Measurements from ENCODE around the gene TPTE.
"Not testable (repeated sequence)": the region's sequence is repeated elsewhere in the genome, so short reads cannot be mapped to it uniquely, and the experiment has no call there.

Gene TPTE

DNA sequence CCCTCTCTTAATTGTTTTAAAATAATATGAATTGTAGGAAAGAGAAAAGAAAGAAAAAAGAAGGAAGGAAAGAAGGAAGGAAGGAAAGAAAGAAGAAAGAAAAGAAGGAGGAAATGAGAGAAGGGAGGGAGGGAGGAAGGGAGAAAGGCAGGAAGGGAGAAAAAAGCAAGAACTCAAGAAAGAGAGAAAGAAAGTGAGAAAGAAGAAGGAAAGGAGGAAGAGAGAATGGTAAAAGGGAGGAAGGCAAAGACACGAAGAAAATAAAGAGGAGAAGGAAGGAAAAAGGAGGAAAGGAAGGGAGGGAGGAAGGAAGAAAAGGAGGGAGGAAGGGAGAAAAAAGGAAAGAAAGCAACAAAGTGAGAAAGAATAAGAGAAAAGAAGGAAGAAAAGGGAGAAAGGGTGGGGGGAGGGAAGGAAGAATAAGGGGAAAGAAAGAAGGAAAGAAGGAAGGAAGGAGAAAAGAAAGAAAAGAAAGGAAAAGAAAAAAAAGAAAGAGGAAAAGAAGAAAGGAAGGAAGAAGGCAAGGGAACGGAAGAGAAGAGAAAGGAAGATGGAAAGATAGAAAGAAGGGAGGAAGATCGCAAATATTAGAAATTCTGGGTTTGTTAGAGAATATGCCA, 95.9 kb downstream of the TPTE start:
- not testable (repeated sequence) for DNase-seq

- no peak for DNase-seq
These were observed 106.0 kb downstream of the TPTE start for GRCh38 chr21:10627316-10627863.

- not testable (repeated sequence) for DNase-seq
These were observed 107.9 kb downstream of the TPTE start for GRCh38 chr21:10629239-10629638.

DNA sequence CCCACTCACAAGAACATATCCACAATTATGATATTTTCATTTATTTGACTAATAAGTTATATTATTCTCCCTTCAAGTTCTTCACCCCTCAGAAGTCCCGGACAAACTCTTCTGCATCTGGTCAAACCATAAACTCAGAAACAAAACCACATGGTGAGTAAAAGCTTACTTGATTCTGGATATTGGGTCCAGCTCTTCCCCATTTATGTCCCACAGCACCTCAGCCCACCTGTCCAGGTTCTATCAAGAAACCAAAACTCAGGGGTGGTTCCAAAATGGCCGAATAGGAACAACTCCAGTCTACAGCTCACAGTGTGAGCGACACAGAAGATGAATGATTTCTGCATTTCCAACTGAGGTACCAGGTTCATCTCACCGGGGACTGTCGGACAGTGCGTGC, 109.4 kb downstream of the TPTE start:
- not testable (repeated sequence) for DNase-seq

- not testable (repeated sequence) for DNase-seq
These were observed 109.9 kb downstream of the TPTE start for GRCh38 chr21:10631316-10631715.

DNA sequence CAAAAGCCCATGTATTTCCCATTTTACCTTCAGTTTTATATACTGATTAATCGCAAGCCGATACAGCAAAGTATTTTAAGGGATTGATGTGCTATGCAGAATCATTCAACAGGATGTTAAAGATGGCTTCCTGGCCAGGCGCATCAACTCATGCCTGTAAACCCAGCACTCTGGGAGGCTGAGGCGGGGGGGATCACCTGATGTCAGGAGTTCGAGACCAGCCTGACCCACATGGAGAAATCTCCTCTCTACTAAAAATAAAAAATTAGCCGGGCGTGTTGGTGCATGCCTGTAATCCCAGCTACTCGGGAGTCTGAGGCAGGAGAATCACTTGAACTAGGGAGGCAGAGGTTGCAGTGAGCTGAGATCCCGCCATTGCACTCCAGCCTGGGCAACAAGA, 116.8 kb downstream of the TPTE start:
- DNase-seq, result not testable (repeated sequence)

GRCh38 chr21:10639123-10639522, 117.7 kb downstream of the TPTE start:
- DNase-seq, result no peak

DNA sequence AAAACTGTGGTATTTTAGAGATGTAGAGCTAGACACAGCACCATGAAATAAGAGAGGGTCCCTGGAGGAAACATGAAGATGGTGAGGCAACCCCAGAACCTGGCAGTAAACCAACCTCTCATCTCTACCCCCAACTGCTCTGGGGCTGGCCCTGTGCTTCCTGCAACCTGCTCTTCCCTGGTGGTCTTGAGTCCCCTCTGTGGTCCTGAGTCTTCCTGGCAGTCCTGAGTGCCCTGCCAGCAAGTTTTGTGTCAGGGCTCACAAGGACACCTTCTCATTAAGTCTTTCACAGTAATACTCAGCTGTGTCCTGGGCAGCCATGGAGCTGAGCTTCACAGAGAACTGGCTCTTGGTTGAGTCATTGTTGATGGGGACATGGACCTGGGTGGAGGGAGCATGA, 118.4 kb downstream of the TPTE start:
- DNase-seq, result not testable (repeated sequence)

DNA sequence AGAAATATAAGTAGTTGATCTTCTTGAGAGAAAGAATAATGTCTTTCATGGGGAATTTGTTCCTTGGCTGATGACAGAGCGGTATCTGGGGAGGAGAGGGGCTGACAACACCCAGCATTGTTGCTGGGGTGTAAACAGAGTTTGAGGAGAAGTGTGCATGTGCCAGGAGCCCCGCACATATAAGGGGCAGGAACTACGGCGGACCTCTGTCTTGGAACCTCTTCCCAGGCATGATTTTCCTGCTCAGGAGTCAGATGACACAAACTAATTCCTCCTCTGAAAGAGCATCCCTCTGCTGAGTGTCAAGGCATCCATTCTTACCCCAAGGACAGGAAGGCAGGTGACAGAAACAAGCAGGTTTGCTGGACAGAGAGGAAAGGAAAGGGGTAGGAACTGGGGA, 119.1 kb downstream of the TPTE start:
- DNase-seq, result no peak

- no peak for DNase-seq
These were observed 119.7 kb downstream of the TPTE start for GRCh38 chr21:10641107-10641506.

GRCh38 chr21:10645667-10646066, 124.3 kb downstream of the TPTE start:
- DNase-seq, result not testable (repeated sequence)

DNA sequence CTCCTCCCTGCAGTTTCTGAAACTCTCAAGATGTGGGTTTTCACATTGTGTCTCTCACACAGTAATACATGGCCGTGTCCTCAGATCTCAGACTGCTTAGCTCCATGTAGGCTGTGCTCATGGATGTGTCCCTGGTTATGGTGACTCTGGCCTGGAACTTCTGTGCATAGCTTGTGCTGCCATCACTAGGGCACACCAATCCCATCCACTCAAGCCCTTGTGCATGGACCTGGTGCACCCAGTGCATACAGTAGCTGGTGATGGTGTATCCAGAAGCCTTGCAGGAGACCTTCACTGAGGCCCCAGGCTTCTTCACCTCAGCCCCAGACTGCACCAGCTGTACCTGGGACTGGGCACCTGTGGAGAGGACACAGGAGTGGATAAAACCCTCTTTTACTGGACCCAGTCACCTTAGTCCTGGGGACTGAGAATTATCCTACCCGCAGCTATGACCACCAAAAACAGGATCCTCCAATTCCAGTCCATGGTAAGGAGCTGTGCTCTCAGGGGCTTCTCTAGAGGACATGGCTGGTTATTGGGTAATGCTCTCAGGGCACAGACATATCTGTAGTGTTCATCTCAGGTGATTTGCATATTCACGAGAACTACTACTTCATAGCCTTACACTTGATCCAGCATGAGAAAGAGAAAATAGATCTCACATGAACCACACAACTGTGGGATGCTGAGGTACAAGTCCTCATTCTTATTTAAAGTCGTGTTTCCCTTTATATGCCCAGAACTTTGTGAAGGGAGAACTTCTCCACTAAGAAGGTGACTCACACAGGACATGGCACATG, 128.2 kb downstream of the TPTE start:
- not testable (repeated sequence) for DNase-seq

DNA sequence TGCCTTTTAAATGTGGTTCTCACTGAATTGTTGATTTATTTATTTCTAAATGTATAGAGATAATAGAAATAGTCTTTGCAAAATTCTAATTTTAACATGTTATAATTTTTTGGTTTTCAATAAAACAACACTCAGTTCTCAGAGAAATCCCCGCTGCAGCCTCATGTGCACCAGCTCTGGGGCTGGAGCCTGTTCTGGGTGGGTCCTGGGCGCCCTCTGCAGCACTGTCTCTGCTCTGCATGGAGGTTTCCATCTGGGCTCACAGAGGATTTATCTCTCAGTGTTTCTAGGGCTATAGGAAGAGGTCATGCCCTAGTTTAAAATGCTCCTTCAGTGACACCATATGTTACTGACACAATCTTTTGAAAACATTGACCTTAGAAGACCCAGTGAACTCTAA, 128.9 kb downstream of the TPTE start:
- not testable (repeated sequence) for DNase-seq

All from activated CD8-positive, alpha-beta memory T cell treated with anti-CD3 and anti-CD28 coated beads, Interleukin-2, amount 50 U/mL, for 4 hours (primary cell).